Activated CD4-positive, alpha-beta T cell treated with anti-CD3 and anti-CD28 coated beads for 4 hours (primary cell): ENCODE data around the gene PHYHD1.
"Not testable (repeated sequence)": the region's sequence is repeated elsewhere in the genome, so short reads cannot be mapped to it uniquely, and the experiment has no call there.

Experiments
- DNase-seq, 2 donors: peaks; one replicate each; pipeline ENCODE4 v3.0.0-alpha.2; 2020

PHYHD1 gene

DNA sequence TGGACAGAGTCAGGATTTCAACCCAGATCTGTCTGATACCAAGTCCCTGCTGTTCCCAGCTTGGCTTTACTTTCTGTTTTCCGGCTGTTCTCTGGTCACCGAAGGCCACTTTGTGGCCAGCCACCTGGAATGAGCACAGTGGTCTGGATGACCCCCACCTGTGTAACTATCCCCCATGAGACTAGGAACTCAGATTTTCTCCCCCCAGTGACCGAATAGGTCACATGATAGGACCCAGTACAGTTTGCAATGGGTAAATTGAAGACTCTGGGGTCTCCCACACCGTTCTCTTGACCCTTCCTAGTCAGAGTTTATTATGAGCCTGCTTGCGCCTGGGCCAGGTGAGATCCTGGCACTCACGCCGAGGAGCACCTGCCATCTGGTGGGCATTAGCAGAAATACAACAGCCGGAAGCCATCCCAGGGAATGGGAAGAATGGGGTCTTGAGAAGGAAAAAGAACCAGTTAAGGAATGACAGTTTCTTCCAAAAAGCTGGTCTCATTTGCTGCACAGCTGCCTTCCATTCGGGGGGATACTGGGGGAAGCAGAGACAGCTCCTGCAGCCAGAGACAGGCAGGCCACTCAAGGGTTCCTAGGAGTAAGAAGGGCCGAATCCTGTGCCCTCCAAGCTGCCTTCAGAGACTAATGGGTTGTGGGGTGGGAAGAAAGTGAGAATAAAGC is 7.1 kb downstream of the PHYHD1 start:
- DNase-seq: peak; percentile 52 to 54

DNA sequence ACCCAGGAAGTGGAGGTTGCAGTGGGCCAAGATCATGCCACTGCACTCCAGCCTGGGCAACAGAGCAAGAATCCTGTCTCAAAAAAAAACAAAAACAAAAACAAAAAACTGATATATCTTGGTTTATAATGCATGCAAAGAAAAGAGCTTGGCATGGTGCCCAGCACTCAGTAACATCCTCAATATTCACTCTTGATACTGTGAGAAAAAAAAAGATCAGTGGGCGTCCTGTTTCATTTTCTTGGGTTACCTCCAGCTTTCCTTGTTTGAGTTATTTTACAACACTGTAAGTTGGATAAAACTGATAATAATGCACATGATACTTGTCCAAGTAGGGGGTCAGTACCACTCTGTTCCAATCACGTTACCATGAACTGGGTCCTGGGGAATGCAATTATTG is 7.8 kb downstream of the PHYHD1 start:
- DNase-seq: no peak

DNA sequence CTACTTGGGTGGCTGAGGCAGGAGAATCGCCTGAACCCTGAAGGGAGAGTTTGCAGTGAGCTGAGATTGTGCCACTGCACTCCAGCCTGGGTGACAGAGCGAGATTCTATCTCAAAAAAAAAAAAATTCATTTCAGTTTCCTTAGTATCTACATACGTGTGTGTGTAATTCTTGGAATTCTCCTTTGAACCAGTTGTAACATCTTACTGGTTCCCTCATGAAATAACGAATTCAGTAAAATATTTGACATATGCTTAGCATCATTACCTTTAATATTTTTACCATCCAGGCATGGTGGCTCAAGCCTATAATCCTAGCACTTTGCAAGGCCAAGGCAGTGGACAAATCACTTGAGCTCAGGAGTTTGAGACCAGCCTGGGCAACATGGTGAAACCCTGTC is 8.8 kb downstream of the PHYHD1 start:
- no peak for DNase-seq

DNA sequence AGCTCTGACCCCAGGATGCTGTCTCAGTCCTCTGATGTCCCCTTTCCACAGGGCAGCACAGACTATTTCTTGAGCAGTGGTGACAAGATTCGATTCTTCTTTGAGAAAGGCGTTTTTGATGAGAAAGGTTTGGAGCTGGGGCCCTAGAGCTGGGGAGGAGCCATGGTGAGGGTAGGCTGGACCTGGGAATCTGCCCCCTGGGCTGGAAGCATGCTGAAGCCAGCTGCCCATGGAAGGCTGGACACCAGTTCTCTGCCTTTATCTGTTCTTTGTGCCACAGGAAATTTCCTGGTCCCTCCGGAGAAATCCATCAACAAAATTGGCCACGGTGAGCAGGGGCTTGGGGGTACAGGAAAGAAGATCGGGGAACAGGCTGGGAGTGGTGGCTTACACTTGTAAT is 12.9 kb downstream of the PHYHD1 start:
- no peak for DNase-seq

DNA sequence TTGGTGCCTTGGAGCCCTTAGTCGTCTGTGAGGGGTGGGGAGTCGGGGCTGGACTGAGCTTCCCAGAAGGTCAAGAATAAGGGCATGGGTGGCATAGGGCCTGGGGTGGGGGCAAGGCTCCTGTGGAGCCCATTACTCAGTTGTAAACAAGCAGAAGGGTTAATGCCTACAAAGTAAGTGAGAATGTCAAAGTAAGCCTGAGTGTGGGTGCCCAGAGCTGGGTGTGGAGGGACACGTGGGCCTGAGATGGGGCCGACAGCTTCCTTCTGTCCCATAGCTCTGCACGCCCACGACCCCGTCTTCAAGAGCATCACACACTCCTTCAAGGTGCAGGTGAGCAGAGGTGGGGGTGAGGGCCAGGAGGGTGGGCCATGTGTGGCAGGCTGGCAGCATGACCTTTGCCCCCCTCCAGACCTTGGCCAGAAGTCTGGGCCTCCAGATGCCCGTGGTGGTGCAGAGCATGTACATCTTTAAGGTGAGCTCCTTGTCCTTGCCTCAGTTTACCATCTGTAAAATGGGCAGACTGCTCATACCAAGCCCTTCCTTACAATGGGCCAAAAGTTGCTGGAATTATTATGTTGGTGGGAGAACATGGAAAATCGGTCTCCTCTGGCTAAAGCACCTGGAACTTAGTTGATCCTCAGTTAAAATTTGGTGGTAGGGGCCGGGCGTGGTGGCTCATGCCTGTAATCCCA is 15.5 kb downstream of the PHYHD1 start:
- no peak for DNase-seq

DNA sequence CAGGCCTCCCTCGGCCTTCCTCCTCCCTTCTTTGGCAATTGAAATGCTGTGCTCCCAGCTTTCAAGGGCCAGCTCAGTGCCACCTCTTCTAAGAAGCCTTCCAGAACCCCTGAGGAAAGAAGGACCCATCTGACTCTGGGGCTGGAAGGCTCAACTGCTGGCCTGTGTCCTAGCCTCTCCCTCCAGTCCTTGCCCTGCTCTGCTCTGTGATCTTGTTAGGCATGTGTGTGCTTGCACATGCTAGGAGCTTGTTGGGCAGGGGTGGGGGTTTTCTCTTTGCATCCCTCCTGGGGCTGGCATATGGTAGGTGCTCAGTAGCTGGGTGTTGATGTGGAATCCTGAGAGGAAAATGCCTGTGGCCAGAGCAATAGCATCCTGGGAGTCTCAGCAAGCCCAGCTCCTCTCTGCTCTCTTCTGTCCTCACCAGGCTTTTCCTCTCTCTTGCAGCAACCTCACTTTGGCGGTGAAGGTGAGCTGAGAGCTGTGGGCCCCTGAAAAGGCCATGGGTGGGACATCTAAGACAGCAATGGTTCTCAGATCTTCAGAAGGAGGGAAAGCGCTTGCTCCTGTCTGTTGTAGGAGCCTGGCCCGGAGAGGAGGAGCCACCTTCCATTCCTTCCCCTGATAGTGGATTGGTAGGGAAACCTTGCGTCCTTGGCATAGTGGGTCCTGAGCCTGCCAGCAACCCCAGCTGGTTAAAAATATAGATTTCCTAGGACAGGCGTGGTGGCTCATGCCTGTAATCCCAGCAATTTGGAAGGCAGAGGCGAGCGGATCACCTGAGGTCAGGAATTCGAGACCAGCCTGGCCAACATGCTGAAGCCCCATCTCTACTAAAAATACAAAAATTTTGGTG is 16.8 kb downstream of the PHYHD1 start:
- DNase-seq: no peak

DNA sequence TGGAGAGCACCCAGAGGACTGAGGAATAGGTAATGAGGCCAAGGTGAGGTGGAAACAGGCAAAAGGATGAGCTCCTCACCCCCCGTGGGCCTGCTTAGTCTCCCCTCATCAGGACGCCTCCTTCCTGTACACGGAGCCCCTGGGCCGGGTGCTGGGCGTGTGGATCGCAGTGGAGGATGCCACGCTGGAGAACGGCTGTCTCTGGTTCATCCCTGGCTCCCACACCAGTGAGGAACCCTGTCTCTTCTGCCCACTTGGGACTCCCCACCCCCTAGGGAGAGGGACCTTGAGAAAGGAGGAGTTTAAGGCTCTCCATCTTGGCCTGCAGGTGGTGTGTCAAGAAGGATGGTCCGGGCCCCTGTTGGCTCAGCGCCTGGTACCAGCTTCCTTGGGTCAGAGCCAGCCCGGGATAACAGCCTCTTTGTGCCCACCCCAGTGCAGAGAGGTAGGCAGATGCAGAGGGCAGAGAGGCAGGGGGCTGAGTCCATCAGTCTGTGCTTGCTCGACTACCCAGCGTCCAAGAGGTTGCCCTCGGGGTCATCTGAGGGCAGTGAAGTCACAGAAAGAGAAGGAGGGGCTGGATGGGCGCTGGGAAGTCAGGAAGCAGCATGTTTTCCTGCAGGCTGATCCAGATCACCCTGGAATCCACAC is 19.6 kb downstream of the PHYHD1 start:
- no peak for DNase-seq

DNA sequence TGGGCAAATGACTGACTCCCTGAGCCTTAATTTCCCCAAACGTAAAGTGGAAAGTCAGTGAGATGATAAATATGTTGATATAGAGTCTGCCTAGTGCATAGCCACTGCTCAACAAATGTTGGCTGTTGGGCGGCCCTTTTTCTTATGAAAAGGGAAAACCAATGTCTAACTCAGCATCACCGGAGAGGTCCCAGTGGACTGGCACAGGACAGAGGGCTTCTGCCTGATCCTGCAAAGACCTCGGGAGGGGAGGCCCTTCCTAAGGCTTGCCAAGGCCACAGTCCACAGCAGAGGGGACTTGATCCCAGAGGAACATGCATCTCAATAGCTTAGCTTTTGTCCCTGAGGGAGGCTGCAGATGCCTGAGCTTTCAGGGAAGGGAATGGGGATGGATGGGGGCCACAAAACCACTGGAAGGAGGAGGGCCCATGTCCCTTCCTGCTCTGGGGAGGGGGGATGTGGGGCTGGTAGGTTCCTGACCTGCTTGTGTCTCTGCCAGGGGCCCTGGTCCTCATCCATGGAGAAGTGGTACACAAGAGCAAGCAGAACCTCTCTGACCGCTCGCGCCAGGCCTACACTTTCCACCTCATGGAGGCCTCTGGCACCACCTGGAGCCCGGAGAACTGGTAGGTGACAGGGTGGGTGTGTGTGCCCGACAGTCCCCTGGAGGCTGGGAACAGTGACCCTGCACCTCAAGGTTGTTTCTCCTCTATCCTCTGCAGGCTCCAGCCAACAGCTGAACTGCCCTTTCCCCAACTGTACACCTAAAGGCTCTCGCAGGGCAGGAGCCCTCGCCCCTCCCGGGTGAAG is 20.4 kb downstream of the PHYHD1 start:
- DNase-seq: no peak

DNA sequence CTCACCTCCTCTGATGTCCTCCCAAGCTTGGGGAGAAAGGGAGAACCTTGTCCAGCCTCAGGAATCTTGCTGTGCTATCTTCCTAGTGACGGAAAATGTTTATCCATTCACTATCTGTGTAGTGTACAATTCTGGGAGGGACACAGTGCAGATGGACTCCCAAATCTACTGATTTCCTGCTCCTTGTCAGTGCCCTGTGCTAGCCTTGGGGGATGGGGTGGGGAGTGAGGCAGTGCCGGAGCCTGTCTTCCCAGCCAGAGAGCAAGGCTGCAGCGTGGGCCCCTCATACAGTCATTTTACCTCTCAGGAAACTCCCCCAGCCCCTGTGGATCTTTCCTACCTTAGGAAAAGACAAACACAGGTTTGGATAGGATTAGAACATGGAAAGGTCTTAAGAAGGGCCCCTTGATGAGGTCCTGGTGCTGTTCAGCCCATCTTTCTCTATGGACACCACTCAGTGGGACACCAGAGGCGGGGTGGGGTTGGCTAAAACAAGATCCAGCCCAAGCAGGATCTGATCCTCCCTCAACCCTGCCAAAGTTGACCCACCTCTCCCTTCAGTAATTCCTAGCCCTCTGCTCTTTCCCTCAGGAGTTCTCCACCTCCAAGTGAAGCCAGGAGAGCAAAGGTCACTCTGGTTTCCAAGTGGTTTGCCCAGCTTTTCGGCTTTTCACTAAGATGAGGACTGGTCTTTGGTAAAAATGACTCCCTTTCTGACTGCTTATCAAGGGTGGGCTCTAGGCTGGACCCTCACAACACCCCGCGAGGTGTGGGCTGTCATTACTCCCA is 23.2 kb downstream of the PHYHD1 start:
- DNase-seq: no peak

DNA sequence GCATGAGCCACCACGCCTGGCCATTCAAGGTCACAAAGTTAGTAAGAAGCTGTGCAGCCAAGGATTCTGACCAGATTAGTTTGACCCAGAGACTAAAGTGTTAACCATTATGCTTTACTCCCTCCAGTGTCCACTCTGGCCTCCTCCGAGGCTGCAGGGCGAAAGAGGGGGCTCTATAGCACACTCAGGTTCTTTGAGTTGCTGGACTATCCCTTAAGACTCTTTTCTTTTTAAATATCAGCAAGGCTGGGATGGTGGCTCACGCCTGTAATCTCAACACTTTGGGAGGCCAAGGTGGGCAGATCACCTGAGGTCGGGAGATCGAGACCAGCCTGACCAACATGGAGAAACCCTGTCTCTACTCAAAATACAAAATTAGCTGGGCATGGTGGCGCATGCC is 24.2 kb downstream of the PHYHD1 start:
- DNase-seq: not testable (repeated sequence)

DNA sequence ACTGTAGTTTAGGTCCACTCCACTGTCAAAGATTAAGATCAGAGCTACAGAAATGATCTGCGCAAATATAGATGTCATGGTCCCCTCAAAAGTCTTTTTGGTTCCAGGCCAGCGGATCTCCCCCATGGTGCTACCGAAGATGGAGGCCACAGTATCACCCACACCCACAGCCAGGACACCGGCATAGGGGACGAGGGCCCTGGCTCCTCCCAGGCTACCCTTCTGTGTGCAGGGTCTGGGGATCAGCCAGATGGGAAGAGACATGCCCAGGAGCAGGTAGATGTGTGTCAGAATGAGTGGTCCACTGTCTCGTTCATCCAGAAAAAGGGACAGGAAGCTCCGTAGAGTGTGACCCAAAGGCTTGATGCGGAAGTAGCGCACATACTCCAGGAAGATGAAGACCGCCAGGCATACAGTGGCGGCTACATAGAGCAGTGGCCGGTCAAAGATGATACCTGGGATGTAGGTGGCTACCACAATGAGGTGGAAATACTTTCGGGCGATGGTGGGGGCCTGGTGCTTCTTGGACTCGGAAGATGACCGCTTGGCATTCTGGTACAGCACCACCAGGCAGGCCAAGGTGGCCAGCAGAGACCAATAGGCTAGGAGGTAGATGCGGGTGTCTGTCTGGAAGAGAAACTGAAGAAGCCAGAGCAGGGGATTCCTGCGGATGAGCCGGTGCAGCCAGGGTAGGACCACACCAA is 25.2 kb downstream of the PHYHD1 start:
- DNase-seq: no peak

DNA sequence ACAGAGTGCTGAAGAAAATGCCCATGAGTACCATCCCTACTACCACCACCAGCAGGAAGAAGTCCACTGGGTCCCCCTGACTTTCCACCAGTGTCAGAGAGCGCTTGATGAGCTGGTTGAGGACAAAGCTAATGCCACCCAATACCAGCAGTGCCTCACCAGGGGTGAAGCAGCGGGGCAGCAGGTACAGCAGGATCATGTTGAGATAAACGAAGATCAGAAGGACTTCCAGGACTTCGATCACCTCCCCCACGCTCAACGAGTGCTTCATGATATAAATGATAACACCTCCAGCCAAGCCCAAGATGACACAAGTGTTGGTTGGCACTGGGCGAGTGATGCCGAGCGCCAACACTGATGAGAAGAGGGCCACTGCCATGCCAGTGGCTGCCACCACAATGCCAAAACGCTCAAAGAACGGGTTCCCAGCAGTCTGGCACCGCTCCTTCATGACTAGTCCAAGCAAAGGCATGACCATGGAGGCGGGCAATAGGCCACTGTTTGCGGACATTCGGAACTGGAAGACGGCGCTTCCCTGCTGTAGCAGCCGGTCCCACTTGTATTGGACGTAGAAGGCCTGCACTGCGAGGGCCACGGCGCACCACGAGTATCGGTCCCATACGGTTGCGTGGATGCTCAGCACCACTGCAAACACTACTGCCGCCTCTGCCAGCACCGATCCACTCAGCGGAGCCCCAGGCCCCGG is 25.9 kb downstream of the PHYHD1 start:
- DNase-seq: peak in 1 of 2 donors; percentile 3

DNA sequence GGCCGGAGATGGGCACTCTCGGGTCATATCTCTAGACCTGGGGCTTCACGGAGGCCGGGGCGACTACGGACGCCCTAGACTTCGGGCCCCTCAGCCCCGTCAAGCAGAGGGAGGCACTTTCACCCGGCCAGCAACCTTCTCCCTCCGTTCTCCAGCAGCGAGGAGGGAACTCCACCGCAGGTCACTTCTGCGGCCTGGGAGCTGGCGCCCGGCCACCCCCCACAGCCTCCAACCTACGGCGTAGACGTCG is 26.4 kb downstream of the PHYHD1 start:
- peak in 1 of 2 donors; percentile 28 for DNase-seq

DNA sequence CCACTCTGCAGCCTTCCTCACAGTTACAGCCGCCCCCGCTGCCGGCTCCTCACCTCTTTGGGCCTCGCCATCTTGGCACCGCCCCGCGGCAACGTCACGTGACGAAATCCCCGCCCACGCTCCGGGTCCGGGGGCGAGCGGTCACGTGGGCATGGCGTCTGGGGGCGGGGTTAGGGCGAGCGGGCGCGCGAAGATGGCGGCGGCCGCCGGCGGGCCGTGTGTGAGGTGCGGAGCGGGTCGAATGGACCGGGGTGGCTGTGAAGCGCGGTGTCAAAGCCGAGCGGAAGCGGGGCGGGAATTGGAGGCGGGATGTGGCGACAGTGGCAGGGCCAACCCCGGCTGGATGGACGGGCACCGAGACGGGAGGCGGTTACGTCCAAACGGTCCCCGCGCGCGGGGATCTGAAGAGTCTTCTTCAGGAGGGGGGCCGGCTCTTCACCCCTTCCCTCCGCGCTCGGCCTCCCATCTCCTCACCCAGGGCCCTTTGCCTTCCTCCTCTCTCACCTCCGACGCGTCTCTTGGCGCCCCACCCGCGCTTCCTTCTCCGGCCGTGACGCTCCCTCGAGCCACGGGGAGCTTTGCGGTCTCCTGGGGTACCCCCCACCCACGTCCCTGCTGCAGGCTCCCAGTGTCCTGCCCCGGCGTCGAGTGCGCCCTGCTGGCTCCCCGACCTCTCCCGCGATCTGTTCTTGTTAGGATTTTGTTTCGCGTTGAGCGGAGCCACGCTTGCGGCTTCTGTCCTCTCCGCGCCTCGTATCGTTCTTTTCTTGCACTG is 26.9 kb downstream of the PHYHD1 start, which contains the start of the genes DOLK and NUP188:
Gene DOLK (minus strand): TSS at position 77 of the 775 bp plus-strand sequence. CDS start 300 bp downstream, outside the sequence.
Gene NUP188 (plus strand): TSS at position 173 of the 775 bp plus-strand sequence. CDS start 21 bp downstream, at position 194.
- DNase-seq: peak; percentile 99 to 100

DNA sequence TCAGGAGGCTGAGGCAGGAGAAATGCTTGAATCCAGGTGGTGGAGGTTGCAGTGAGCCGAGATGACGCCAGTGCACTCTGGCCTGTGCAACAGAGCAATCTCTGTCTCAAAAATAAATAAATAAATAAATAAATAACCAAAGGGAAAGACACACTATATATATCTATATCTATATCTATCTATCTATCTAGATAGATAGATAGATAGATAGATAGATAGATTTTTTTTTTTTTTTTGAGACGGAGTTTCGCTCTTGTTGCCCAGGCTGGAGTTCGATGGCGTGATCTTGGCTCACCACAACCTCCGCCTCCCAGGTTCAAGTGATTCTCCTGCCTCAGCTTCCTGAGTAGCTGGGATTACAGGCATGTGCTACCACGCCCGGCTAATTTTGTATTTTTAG is 40.6 kb downstream of the PHYHD1 start:
- DNase-seq: not testable (repeated sequence)

DNA sequence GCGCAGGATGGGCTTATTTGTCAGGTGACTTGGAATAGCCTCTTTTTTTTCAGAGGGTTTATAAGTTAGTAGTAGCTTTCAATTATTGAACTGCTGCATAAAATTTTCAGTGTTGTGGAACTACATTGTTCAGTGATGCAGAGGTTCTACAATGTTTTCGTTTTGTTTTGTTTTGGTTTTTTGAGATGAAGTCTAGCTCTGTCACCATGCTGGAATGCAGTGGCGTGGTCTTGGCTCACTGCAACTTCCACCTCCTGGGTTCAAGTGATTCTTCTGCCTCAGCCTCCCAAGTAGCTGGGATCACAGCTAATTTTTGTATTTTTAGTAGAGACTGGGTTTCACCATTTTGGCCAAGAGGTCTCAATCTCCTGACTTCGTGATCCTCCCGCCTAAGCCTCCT is 48.7 kb downstream of the PHYHD1 start:
- DNase-seq: no peak

DNA sequence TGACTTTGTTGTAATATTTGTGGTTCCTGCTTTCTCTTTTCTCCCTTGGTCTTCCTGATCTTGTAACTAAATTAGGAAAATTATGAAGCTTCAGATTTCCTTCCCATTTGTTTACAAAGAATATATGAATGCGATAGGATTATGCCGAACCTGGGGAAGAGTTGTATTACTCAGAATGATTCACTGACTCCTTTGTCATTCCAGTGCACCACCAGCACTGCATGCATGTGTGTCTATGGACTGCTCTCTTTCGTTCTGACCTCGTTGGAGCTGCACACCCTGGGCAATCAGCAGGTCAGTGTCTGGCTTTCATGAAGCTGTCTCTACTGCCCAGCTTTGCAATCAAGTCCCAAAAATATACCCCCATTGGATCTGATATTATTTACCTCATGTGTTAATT is 52.2 kb downstream of the PHYHD1 start:
- no peak for DNase-seq

DNA sequence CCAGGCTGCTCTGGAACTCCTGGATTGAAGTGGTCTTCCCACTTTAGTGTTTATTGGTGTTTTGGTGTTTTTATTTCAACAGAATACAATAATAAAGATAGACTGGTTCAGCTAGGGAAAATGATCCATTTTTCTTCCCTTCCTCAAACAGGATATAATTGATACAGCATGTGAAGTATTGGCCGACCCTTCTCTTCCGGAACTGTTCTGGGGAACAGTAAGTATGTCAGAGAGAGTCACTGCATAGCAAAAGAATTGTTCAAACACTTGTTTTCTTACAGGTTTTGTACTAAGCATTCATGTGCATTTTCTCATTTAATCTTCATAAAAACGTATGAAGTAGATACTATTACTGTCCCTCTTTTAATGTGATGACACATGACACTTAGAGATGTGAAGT is 58.3 kb downstream of the PHYHD1 start:
- DNase-seq: no peak

DNA sequence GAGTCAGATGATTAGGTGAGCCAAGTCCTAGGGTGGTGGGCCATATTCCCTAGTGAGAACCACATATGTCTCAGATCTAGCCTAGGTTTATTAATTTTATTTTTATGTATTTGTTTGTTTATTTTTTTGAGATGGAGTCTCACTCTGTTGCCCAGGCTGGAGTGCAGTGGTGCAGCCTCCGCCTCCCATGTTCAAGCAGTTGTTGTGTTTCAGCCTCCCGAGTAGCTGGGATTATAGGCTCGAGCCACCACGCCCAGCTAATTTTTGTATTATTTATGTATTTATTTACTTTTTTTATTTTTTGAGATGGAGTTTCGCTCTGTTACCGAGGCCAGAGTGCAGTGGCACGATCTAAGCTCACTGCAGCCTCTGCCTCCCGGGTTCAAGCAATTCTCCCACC is 62.8 kb downstream of the PHYHD1 start:
- DNase-seq: no peak
